GM12878 (cell line): Measurements from ENCODE around the gene DAB2IP. TPM values are rescaled to one million over a fixed set of nuclear protein-coding genes. Genes with fewer than 3 reads are reported as not detected.

Source experiments
- ATAC-seq: fragments of 200-7000 bp; cut with Tn5 transposase; 3 replicates; pipeline ENCODE4 v1.9.1; 2020; ENCODE audit warnings: mild to moderate bottlenecking, moderate library complexity
- BruUV-seq: library from RNA; stranded (reverse); fragments of 400-500 nt; replicated peaks from 2 replicates; lab custom pipeline; 2021; lab: Mats Ljungman, UMichigan
- CTCF ChIA-PET: fragments of 300-600 bp; sonication (Branson Sonifier 250); formaldehyde crosslinking; extraction: SDS; loops from one replicate; lab custom pipeline; 2021; ENCODE audit warnings: inconsistent platforms; lab: Yijun Ruan, JAX
- POLR2A ChIA-PET: fragments of 350-600 bp; formaldehyde crosslinking; extraction: SDS; loops from one replicate; lab custom pipeline; 2021; ENCODE audit warnings: inconsistent platforms; lab: Charles Lee
- RAD21 ChIA-PET: fragments of 300-600 bp; sonication (Branson Sonifier 250); formaldehyde crosslinking; loops from one replicate; lab custom pipeline; 2023; ENCODE audit warnings: antibody characterized with exemption; ENCODE audit not compliant: unreplicated experiment; lab: Charles Lee
- SMC1A ChIA-PET: fragments of 300-600 bp; sonication (Branson Sonifier 250); formaldehyde crosslinking; loops from one replicate; lab custom pipeline; 2023; ENCODE audit not compliant: unreplicated experiment, uncharacterized antibody; lab: Charles Lee
- DNase-seq: peaks from one replicate; pipeline ENCODE4 v3.0.0-alpha.2; 2011; ENCODE audit warnings: low read depth, low spot score
- FAIRE-seq: peaks from 3 replicates; lab custom pipeline; 2011; peaks lifted over from hg19 to GRCh38; lab: Jason Lieb, UNC
- H2AFZ ChIP-seq: 2 replicates; pipeline ENCODE4 v1.6.0; 2011; ENCODE audit warnings: low read depth, low read length, control low read depth; ENCODE audit not compliant: control insufficient read depth
- H3K27ac ChIP-seq: 2 replicates; pipeline ENCODE4 v1.5.1; 2011; ENCODE audit warnings: control low read depth; ENCODE audit not compliant: control insufficient read depth, insufficient read depth
- H3K27me3 ChIP-seq, 2 experiments: replicated peaks in 1 of 2; 2 replicates each; pipeline versions ENCODE4 v1.6.0 to v1.6.1; 2011; ENCODE audit warnings: low read length in 1 of 2; ENCODE audit not compliant: control insufficient read depth in 2 of 2, insufficient read depth in 2 of 2
- H3K36me3 ChIP-seq, 2 experiments: 2 replicates each; pipeline ENCODE4 v1.5.1; 2011; ENCODE audit warnings: low read length in 1 of 2; ENCODE audit not compliant: control insufficient read depth in 2 of 2, insufficient read depth in 2 of 2
- H3K4me1 ChIP-seq: 2 replicates; pipeline ENCODE4 v1.6.1; 2011; ENCODE audit warnings: mild to moderate bottlenecking, low read length, moderate library complexity, mixed read lengths; ENCODE audit not compliant: control insufficient read depth, insufficient read depth
- H3K4me2 ChIP-seq: 2 replicates; pipeline ENCODE4 v1.6.0; 2011; ENCODE audit warnings: control low read depth; ENCODE audit not compliant: control insufficient read depth, insufficient read depth
- H3K4me3 ChIP-seq: fragments of 200-600 bp; sonication (generic); 2 replicates; pipeline ENCODE4 v1.5.1; 2016
- H3K79me2 ChIP-seq: 2 replicates; pipeline ENCODE4 v1.6.0; 2011; ENCODE audit warnings: low read length; ENCODE audit not compliant: control insufficient read depth, insufficient read depth
- H3K9ac ChIP-seq: 2 replicates; pipeline ENCODE4 v1.8.0; 2011; ENCODE audit warnings: low read length, control low read depth, mixed read lengths; ENCODE audit not compliant: control insufficient read depth, insufficient read depth
- H3K9me3 ChIP-seq: replicated peaks from 3 replicates; pipeline ENCODE4 v1.5.1; 2011; ENCODE audit warnings: mild to moderate bottlenecking, low read length; ENCODE audit not compliant: control insufficient read depth, insufficient read depth
- H4K20me1 ChIP-seq: 2 replicates; pipeline ENCODE4 v1.6.0; 2011; ENCODE audit not compliant: control insufficient read depth, insufficient read depth
- GATAD2B ChIP-seq: fragments of 450-650 bp; conservative IDR thresholded peaks from 2 replicates; pipeline ENCODE4 v1.6.1; 2017; ENCODE audit warnings: low read depth, mild to moderate bottlenecking, moderate library complexity
- IRF4 ChIP-seq: IDR thresholded peaks from 2 replicates; pipeline ENCODE4 v1.6.1; 2011; ENCODE audit warnings: low read depth, low read length
- JUND ChIP-seq: IDR thresholded peaks from 2 replicates; pipeline ENCODE4 v1.6.1; 2012; ENCODE audit warnings: low read depth, mild to moderate bottlenecking, low read length, improper control_type of control experiment, moderate library complexity
- SMAD1 ChIP-seq: fragments of 450-650 bp; IDR thresholded peaks from 2 replicates; pipeline ENCODE4 v1.6.1; 2018; ENCODE audit warnings: mild to moderate bottlenecking, low read depth; ENCODE audit not compliant: partially characterized antibody
- SREBF2 ChIP-seq: IDR thresholded peaks from 2 replicates; pipeline ENCODE4 v1.6.1; 2012; ENCODE audit warnings: mild to moderate bottlenecking, low read length
- WGBS: methylation state at CpG from one replicate; pipeline ENCODE4 v1.1.6; 2016; ENCODE audit warnings: low lambda C conversion rate; ENCODE audit not compliant: insufficient replicate concordance, insufficient coverage; ENCODE audit errors: missing lambda C conversion rate; 5-methylcytosine and 5-hydroxymethylcytosine counted together
- in situ Hi-C: fragments of 300-500 bp; cut with MboI; formaldehyde crosslinking; loops from 9 replicates; pipeline ENCODE4 v1.14.3; 2018; ENCODE audit warnings: mixed read lengths
- intact Hi-C: fragments of 100-400 bp; cut with micrococcal nuclease; formaldehyde crosslinking; loops from one replicate; pipeline ENCODE4 v1.14.2; 2022; ENCODE audit not compliant: unreplicated experiment
- polyA plus RNA-seq, 11 experiments: library from polyadenylated mRNA; depleted of rRNA in 4 of 11; unstranded in 6 of 11; stranded (reverse) in 5 of 11; fragments of >200 nt; fragmentation: Nextera tagmentation in 4 of 11; fragmentation: Illumina TruSeq in 1 of 11; extraction: Ambion mirVana in 4 of 11; extraction: Trizol in 1 of 11; gene quantifications; 1 replicate in 1 of 11; 2 replicates in 10 of 11; pipeline versions ENCODE4 v1.2.1 to v1.2.3, GENCODE V29; 2011 to 2016; ENCODE audit warnings: inconsistent platforms in 2 of 11, missing spikeins in 2 of 11, low read depth in 1 of 11
- total RNA-seq, 4 experiments: library from RNA; depleted of rRNA in 3 of 4; stranded (reverse); fragments of >200 nt in 3 of 4; fragmentation: Illumina TruSeq in 1 of 4; extraction: Trizol in 1 of 4; gene quantifications; 2 replicates each; pipeline versions ENCODE4 v1.2.1 to v1.2.3, GENCODE V29; 2013 to 2021
- TF ChIP-seq, protein P1 (sequence below): fragments of 450-650 bp; formaldehyde crosslinking; IDR thresholded peaks from 2 replicates; pipeline ENCODE4 v1.5.0; 2022; ENCODE audit warnings: mild to moderate bottlenecking, missing genetic modification characterization
- TF ChIP-seq, protein P2 (sequence below): fragments of 450-650 bp; IDR thresholded peaks from 2 replicates; pipeline ENCODE4 v1.6.1; 2017; ENCODE audit warnings: borderline replicate concordance
- TF ChIP-seq, protein P3 (sequence below): fragments of 450-650 bp; IDR thresholded peaks from 2 replicates; pipeline ENCODE4 v1.6.1; 2016; ENCODE audit warnings: mild to moderate bottlenecking
- TF ChIP-seq, protein P4 (sequence below): IDR thresholded peaks from 2 replicates; pipeline ENCODE4 v1.6.1; 2012; ENCODE audit warnings: low read depth, low read length, improper control_type of control experiment
- TF ChIP-seq, protein P5 (sequence below): IDR thresholded peaks from 2 replicates; pipeline ENCODE4 v1.6.1; 2011; ENCODE audit warnings: mild to moderate bottlenecking, low read depth, low read length, moderate library complexity; ENCODE audit not compliant: insufficient replicate concordance

The DAB2IP gene
- total and polyA plus RNA-seq, 10 of the 15 experiments (the other 5 are each of a cell fraction or from before 2014, with no cell fraction given) = 0.03 to 0.38 (median 0.14) TPM; not detected in 6

DNA sequence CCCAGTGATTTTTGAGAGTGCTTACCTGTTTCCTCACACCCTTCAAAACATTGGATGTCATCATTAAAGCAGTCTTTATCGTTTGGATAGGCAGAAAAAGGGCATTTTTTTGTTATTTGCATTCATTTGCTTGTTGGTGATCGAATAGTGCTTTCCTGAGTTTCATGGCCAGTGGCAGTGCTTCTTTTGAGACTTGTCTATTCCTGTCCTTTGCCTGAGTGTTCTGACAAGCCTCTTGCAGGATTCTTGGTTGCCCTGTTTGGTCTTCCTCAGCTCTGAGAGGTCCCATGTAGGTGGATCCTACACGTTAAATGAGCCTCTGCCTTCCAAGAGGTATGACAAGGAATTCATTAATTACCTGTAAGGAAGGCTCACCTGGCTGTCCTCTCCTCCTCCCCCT, 52.8 kb downstream of the DAB2IP start:
- no peak for DNase-seq
- peaks cover 1 to 8% of the 10 kb centered on the region in 2 experiments; a peak in 3 of 4 replicates for H3K27me3 ChIP-seq
- no peaks in the 10 kb centered on the region for H3K9me3 ChIP-seq
- H3K4me2 ChIP-seq = no peak overlapping the region
- RAD21 ChIA-PET = no interaction called here
- ATAC-seq = no peak
- no peak overlapping the region for H3K27ac ChIP-seq
- intact Hi-C loops = no loop called here
- no peak overlapping the region for H2AFZ ChIP-seq
- FAIRE-seq = no peak
- peaks cover 21% of the 10 kb centered on the region for H3K4me1 ChIP-seq
- POLR2A ChIA-PET = no interaction called here
- SMC1A ChIA-PET = no interaction called here
- H4K20me1 ChIP-seq = no peaks in the 10 kb centered on the region
- no peaks in the 10 kb centered on the region for H3K36me3 ChIP-seq
- BruUV-seq = no TSS peak
- in situ Hi-C loops = no loop called here
- TF ChIP-seq SREBF2 (no peak), SMAD1 (no peak), GATAD2B (no peak), IRF4 (no peak), JUND (no peak)
- TF ChIP-seq, protein P1, sequence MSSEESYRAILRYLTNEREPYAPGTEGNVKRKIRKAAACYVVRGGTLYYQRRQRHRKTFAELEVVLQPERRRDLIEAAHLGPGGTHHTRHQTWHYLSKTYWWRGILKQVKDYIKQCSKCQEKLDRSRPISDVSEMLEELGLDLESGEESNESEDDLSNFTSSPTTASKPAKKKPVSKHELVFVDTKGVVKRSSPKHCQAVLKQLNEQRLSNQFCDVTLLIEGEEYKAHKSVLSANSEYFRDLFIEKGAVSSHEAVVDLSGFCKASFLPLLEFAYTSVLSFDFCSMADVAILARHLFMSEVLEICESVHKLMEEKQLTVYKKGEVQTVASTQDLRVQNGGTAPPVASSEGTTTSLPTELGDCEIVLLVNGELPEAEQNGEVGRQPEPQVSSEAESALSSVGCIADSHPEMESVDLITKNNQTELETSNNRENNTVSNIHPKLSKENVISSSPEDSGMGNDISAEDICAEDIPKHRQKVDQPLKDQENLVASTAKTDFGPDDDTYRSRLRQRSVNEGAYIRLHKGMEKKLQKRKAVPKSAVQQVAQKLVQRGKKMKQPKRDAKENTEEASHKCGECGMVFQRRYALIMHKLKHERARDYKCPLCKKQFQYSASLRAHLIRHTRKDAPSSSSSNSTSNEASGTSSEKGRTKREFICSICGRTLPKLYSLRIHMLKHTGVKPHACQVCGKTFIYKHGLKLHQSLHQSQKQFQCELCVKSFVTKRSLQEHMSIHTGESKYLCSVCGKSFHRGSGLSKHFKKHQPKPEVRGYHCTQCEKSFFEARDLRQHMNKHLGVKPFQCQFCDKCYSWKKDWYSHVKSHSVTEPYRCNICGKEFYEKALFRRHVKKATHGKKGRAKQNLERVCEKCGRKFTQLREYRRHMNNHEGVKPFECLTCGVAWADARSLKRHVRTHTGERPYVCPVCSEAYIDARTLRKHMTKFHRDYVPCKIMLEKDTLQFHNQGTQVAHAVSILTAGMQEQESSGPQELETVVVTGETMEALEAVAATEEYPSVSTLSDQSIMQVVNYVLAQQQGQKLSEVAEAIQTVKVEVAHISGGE (CRISPR knock-in tag) = no peak
- TF ChIP-seq, protein P2, sequence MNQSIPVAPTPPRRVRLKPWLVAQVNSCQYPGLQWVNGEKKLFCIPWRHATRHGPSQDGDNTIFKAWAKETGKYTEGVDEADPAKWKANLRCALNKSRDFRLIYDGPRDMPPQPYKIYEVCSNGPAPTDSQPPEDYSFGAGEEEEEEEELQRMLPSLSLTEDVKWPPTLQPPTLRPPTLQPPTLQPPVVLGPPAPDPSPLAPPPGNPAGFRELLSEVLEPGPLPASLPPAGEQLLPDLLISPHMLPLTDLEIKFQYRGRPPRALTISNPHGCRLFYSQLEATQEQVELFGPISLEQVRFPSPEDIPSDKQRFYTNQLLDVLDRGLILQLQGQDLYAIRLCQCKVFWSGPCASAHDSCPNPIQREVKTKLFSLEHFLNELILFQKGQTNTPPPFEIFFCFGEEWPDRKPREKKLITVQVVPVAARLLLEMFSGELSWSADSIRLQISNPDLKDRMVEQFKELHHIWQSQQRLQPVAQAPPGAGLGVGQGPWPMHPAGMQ = no peak
- TF ChIP-seq, protein P3, sequence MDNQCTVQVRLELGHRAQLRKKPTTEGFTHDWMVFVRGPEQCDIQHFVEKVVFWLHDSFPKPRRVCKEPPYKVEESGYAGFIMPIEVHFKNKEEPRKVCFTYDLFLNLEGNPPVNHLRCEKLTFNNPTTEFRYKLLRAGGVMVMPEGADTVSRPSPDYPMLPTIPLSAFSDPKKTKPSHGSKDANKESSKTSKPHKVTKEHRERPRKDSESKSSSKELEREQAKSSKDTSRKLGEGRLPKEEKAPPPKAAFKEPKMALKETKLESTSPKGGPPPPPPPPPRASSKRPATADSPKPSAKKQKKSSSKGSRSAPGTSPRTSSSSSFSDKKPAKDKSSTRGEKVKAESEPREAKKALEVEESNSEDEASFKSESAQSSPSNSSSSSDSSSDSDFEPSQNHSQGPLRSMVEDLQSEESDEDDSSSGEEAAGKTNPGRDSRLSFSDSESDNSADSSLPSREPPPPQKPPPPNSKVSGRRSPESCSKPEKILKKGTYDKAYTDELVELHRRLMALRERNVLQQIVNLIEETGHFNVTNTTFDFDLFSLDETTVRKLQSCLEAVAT = no peak
- TF ChIP-seq, protein P4, sequence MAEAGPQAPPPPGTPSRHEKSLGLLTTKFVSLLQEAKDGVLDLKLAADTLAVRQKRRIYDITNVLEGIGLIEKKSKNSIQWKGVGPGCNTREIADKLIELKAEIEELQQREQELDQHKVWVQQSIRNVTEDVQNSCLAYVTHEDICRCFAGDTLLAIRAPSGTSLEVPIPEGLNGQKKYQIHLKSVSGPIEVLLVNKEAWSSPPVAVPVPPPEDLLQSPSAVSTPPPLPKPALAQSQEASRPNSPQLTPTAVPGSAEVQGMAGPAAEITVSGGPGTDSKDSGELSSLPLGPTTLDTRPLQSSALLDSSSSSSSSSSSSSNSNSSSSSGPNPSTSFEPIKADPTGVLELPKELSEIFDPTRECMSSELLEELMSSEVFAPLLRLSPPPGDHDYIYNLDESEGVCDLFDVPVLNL = no peak
- TF ChIP-seq, protein P5, sequence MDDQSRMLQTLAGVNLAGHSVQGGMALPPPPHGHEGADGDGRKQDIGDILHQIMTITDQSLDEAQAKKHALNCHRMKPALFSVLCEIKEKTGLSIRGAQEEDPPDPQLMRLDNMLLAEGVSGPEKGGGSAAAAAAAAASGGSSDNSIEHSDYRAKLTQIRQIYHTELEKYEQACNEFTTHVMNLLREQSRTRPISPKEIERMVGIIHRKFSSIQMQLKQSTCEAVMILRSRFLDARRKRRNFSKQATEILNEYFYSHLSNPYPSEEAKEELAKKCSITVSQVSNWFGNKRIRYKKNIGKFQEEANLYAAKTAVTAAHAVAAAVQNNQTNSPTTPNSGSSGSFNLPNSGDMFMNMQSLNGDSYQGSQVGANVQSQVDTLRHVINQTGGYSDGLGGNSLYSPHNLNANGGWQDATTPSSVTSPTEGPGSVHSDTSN = no peak
- H3K79me2 ChIP-seq = no peaks in the 10 kb centered on the region
- CTCF ChIA-PET = no interaction called here
- WGBS = 14% methylated on average over 3 of the region's 3 CpGs
- H3K9ac ChIP-seq = no peak overlapping the region
- no peak overlapping the region for H3K4me3 ChIP-seq
